HL-60 (cell line): Measurements from ENCODE around the gene ANXA11.

Experiments
- GABPA ChIP-seq: IDR thresholded peaks from 2 replicates; pipeline ENCODE4 v1.6.1; 2012; ENCODE audit warnings: low read depth
- POLR2AphosphoS5 ChIP-seq: IDR thresholded peaks from 2 replicates; pipeline ENCODE4 v1.6.1; 2012; ENCODE audit warnings: low read depth
- TF ChIP-seq, protein P1 (sequence below): IDR thresholded peaks from one replicate; pipeline ENCODE4 v1.5.1; 2011; ENCODE audit warnings: low read length, control low read depth, inconsistent platforms; ENCODE audit not compliant: insufficient read depth
- TF ChIP-seq, protein P2 (sequence below): IDR thresholded peaks from 2 replicates; pipeline ENCODE4 v1.6.1; 2012; ENCODE audit warnings: low read depth; ENCODE audit not compliant: insufficient replicate concordance

DNA sequence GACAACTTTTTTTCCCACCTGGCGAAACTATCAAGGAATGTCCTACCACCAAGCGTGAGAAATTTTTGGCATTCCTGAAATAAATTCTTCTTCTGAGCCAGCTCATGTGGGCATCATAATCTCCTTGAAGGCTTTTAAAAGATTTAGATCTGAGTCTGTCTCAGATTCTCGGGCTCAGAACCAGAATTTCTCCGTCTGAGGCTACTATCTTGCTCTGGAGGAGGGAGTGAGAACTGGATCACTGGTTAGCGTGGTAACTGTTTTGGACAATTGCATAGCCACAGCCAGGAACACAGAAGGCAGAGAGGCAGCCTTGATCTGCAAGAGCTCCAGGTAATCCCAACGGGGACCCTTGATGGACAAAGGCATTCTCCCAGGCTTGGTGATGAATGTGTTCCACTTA is 73.8 kb downstream of the ANXA11 start:
- TF ChIP-seq, protein P1, sequence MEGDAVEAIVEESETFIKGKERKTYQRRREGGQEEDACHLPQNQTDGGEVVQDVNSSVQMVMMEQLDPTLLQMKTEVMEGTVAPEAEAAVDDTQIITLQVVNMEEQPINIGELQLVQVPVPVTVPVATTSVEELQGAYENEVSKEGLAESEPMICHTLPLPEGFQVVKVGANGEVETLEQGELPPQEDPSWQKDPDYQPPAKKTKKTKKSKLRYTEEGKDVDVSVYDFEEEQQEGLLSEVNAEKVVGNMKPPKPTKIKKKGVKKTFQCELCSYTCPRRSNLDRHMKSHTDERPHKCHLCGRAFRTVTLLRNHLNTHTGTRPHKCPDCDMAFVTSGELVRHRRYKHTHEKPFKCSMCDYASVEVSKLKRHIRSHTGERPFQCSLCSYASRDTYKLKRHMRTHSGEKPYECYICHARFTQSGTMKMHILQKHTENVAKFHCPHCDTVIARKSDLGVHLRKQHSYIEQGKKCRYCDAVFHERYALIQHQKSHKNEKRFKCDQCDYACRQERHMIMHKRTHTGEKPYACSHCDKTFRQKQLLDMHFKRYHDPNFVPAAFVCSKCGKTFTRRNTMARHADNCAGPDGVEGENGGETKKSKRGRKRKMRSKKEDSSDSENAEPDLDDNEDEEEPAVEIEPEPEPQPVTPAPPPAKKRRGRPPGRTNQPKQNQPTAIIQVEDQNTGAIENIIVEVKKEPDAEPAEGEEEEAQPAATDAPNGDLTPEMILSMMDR, result no peak
- TF ChIP-seq POLR2AphosphoS5, result no peak
- TF ChIP-seq, protein P2, sequence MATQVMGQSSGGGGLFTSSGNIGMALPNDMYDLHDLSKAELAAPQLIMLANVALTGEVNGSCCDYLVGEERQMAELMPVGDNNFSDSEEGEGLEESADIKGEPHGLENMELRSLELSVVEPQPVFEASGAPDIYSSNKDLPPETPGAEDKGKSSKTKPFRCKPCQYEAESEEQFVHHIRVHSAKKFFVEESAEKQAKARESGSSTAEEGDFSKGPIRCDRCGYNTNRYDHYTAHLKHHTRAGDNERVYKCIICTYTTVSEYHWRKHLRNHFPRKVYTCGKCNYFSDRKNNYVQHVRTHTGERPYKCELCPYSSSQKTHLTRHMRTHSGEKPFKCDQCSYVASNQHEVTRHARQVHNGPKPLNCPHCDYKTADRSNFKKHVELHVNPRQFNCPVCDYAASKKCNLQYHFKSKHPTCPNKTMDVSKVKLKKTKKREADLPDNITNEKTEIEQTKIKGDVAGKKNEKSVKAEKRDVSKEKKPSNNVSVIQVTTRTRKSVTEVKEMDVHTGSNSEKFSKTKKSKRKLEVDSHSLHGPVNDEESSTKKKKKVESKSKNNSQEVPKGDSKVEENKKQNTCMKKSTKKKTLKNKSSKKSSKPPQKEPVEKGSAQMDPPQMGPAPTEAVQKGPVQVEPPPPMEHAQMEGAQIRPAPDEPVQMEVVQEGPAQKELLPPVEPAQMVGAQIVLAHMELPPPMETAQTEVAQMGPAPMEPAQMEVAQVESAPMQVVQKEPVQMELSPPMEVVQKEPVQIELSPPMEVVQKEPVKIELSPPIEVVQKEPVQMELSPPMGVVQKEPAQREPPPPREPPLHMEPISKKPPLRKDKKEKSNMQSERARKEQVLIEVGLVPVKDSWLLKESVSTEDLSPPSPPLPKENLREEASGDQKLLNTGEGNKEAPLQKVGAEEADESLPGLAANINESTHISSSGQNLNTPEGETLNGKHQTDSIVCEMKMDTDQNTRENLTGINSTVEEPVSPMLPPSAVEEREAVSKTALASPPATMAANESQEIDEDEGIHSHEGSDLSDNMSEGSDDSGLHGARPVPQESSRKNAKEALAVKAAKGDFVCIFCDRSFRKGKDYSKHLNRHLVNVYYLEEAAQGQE, result no peak
- TF ChIP-seq GABPA, result no peak
